ENCODE measurements around the gene CLASP1.
"Not testable (repeated sequence)": the region's sequence is repeated elsewhere in the genome, so short reads cannot be mapped to it uniquely, and the experiment has no call there.

The CLASP1 gene

DNA sequence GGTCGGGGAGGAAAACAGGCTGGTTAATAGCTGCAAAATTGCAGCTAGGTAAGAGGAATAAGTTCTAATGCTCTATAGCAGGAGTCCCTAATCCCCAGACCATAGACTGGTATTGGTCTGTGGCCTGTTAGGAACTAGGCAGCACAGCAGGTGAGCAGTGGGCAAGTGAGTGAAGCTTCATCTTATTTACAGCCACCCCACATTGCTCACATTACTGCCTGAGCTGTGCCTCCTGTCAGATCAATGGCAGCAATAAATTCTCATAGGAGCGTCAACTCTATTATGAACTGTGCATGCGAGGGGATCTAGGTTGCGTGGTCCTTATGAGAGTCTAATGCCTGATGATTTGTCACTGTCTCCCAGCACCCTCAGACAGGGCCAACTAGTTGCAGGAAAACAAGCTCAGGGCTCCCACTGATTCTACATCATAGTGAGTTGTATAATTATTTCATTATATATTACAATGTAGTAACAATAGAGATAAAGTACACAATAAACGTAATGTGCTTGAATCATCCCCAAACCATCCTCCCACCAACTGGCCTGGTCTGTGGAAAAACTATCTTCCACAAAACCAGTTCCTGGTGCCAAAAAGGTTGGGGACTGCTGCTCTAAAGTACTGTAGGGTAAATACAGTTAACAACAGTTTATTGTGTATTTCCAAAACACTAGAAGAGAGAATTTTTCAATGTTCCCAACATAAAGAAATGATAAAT lies 272.6 kb downstream of the CLASP1 start:
- no peak for DNase-seq (ENCODE audit: low spot score)
- FAIRE-seq, result no peak

DNA sequence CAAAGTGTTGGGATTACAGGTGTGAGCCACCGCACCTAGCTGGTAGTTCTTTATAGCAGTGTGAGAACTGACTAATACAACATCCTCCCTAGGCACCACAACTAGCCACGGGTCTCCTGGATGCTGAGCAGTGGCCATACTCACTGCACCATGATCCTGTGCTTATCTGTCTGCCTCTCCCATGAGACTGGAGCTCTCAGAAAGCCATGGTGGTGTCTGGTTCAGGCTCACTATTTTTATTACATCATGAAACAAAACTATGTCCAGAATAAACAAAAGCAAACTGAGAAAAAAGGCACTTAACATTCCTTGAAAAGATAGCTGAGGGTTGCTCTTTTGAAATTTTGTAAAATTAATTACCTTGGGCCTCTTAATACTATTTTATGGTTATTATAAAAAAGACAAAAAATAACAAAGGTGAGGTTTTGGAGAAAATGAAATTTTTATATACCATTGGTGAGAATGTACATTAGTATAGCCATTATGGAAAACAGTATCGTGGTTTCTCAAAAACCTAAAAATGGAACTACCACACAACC lies 273.6 kb downstream of the CLASP1 start:
- no peak for DNase-seq (ENCODE audit: low spot score)
- no peak for FAIRE-seq

DNA sequence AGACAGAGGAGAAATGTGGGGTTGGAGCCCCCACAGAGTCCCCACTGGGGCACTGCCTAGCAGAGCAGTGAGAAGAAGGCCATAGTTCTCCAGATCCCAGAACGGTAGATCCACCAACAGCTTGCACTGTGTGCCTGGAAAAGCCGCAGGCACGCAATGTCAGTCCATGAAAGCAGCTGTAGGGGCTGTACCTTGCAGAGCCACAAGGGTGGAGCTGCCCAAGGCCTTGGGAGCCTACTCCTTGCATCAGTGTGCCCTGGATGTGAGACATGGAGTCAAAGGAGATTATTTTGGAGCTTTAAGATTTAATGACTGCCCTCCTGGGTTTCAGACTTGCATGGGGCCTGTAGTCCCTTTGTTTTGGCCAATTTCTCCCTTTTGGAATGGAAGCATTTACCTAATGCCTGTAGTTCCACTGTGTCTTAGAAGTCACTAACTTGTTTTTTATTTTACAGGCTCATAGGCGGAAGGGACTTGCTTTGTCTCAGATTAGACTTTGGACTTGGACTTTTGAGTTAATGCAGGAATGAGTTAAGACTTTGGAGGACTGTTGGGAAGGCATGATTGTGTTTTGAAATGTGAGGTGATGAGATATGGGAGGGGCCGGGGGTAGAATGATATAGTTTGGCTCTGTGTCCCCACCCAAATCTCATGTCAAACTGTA lies 274.7 kb downstream of the CLASP1 start:
- FAIRE-seq; DNase-seq (ENCODE audit: low spot score): not testable (repeated sequence)

GRCh38 chr2:121372721-121373353 lies 276.4 kb downstream of the CLASP1 start:
- FAIRE-seq, result peak; percentile 27

GRCh38 chr2:121372082-121372481 lies 277.2 kb downstream of the CLASP1 start:
- no peak for DNase-seq (ENCODE audit: low spot score)
- no peak for FAIRE-seq

More at GRCh38 chr2:121372721-121373353, 276.4 kb downstream of the CLASP1 start:
- no peak for DNase-seq (ENCODE audit: low spot score)

GRCh38 chr2:121368836-121369235 lies 280.4 kb downstream of the CLASP1 start:
- FAIRE-seq (no peak), DNase-seq (ENCODE audit: low spot score) (no peak)

- DNase-seq (ENCODE audit: low spot score), result no peak
- no peak for FAIRE-seq
These were observed 281.1 kb downstream of the CLASP1 start for GRCh38 chr2:121368155-121368554.

- DNase-seq (ENCODE audit: low spot score) (no peak), FAIRE-seq (no peak)
These were observed 281.9 kb downstream of the CLASP1 start for GRCh38 chr2:121367246-121367900.

DNA sequence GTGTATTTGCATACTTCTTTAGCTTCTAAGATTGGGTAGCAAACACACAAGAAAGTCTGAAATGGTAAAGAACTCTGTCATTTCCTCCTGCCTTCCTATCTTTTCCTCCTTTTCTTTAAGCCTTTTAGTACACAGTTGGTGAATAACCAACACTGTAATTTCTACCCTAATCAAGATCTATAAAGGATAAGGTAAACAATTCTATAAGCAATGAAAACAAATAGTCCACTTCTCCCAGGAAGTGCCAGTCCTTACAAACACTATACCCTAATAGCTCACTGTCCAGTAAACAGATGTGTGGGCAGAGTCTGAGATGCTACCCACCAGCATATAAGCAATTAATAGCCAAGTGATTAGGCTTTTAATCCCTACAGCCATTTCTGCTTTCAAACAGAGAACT lies 283.2 kb downstream of the CLASP1 start:
- no peak for DNase-seq (ENCODE audit: low spot score)
- FAIRE-seq, result no peak

DNA sequence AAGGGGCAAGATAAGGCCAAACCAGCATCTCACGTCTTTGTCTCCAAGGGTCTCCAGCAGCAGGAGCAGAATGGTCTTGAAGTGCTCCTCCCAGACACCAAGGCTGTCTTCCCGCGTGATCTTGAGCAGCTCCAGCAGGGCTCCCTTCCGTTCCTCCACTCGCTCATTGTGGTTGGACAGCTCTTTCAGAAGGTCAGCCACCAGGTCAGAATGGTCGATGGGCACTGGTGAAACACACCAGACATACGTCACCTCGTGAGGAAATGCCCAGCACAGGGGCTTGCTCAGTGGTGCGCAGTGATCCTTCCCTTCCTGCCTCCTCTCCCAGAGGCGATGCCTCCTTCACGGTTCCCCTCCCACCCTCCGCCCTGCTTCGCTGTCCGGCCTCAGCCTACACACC lies 284.2 kb downstream of the CLASP1 start:
- DNase-seq (ENCODE audit: low spot score) (no peak), FAIRE-seq (peak; percentile 44)

DNA sequence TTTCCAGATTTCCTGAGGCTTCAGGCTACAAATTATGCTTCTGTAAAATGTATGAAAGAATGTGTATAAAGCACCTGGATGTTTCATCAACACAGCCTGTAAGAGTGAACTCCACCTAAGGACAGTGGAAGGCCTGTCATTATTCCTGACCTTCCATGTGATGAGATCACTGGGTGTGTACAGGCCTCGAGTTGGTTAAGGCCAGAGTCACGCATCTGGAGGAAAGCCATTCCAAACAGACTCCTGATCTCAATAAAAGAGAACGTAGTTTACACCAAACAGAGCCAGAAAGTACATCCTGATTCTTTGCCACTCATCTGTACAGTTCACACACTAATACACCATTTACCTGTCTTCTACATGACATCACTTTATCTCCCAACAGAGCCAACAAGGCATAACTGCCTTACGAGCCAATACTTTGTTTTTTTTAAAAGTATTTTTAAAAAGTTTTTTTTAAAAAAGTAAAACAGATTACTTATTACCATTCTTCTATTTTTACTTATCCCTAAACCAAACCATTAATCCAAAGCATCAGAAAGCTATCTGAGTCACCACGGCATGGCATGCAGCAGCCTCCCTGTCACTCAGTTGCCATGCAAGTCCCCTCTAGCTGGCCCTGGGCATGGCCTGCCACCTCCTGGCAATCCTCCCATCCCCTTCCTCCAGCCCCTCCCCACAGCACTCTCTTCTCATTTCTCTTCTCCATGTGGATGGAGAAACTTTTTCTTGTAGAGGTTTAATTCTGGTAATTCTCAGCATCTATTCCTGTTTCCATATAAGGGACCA lies 285.4 kb downstream of the CLASP1 start:
- DNase-seq (ENCODE audit: low spot score) (no peak), FAIRE-seq (no peak)

DNA sequence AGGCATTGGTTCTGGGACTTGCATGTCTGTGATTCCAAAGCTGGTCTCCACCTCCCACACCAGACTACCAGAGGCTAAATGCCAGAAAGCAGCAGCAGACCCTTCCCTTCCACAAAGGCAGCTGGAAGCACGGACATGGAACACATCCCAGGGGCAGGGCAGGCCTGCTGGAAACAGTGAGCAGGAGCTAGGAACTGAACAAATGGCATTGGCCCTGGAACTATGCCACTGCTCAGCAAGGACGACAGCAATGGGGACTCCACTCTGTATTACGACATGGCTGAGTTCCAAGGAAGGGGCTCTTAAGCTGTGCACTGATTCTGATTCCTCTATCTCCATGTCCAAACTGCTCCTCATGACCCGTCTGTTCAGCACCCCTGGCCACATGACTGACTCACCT lies 286.5 kb downstream of the CLASP1 start:
- FAIRE-seq (no peak), DNase-seq (ENCODE audit: low spot score) (no peak)

DNA sequence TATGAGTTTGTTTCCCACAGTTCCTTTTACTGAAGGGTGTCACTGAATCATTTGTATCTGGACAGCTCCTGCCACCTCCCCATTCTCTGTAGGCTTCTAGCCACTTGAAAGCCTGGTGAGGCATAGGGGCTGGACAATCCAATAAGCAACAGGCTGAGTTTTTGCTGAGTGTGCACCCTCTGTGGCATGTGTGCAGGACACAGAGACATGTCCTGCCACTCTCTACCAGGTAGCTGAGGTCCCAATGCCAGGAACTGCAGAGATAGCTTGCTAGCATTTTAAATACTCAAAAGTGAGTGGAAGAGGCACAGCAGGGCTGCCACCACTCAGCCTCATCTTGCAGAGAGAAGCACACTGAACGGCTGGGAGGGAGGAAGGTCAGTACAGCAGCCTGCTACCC lies 287.0 kb downstream of the CLASP1 start:
- DNase-seq (ENCODE audit: low spot score) (no peak), FAIRE-seq (no peak)

- peak; percentile 50 for FAIRE-seq
- peak; percentile 86 for DNase-seq (ENCODE audit: low spot score)
These were observed 288.5 kb downstream of the CLASP1 start for GRCh38 chr2:121360566-121361300.

DNA sequence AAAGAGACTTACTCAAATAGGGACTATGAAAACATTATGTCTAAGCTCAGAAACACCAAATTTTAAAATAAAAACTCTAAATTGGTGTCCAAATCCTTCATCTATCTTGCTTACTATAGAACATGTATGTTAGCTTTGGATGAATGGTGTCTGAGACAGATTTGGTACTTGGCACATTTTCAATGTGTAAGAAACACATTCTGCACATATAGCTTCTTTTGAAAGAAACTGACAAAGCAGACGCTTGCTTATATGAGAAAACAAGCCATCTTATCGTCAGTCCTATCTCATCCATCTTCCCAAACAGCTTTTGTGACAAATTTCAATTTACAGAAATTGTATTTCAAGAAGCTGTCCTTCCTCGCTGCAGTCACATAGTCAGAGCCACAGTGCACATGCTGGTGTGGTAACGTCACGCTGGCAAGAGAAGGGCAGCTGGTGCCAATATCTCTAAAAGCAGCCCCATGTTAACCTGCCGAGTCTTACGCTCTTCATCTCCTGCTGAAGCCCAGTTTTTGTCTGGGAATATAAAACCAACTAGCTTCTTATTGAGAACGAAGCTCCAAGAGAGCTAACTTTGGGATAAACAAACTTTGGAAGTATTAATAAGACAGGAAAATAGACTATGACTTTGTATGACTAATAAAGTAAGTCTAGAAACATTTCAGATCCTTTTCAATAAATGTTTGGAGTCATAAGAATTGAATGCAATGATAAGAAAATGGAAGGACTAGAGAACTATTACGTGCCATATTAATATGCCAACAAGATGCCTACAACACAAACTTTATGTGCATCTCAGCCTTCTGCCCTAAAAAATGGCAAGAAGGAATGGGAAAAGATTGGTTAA lies 289.3 kb downstream of the CLASP1 start:
- FAIRE-seq (no peak), DNase-seq (ENCODE audit: low spot score) (no peak)

- no peak for FAIRE-seq
These were observed 290.1 kb downstream of the CLASP1 start for GRCh38 chr2:121359170-121359569.

GRCh38 chr2:121358291-121358690 lies 291.0 kb downstream of the CLASP1 start:
- FAIRE-seq (no peak), DNase-seq (ENCODE audit: low spot score) (no peak)

More at GRCh38 chr2:121359170-121359569, 290.1 kb downstream of the CLASP1 start:
- DNase-seq (ENCODE audit: low spot score), result no peak

DNA sequence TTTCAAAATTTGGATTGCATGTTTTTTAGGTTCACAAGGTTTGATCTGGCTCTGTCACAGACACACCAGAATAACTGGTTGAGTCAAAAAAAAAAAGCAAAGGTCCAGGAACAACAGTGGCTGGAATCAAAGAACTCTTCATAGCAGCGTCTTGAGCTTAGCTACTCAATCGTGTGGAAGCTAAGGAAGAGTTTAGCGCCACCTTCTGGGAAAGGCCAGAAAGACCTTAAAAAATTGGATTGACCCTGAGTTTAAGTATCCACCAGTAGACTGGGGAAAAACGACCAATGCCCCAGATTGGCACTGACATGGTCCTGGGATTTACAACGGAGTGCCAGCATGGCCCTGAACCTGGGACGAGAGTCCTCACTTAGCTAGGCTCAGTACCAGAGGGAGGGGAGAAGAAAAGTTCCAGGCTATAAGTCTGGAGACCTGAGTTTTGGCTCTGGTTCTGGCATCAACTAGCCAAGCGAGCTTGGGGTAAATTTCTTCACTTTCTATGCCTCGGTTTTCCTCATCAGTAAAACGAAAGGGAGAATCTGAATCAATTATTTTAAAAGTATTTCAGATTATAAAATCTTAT lies 293.1 kb downstream of the CLASP1 start:
- FAIRE-seq (peak; percentile 50), DNase-seq (ENCODE audit: low spot score) (peak; percentile 73)

GRCh38 chr2:121355488-121355887 lies 293.8 kb downstream of the CLASP1 start:
- FAIRE-seq (no peak), DNase-seq (ENCODE audit: low spot score) (no peak)
